Activated CD4-positive, alpha-beta memory T cell treated with anti-CD3 and anti-CD28 coated beads for 36 hours (primary cell): ENCODE data around the gene MGAT4D. TPM values are rescaled to one million over a fixed set of nuclear protein-coding genes. Genes with fewer than 3 reads are reported as not detected.
A peak's percentile ranks its signal among the peaks of the same experiment; 100 is the strongest.
"Not testable (repeated sequence)": the region's sequence is repeated elsewhere in the genome, so short reads cannot be mapped to it uniquely, and the experiment has no call there.

Experiments used
- CTCF ChIA-PET: fragments of 350-600 bp; sonication (Branson Sonifier 250); formaldehyde crosslinking; loops from one replicate; lab custom pipeline; 2021; ENCODE audit warnings: antibody characterized with exemption, inconsistent platforms; lab: Charles Lee
- POLR2A ChIA-PET: fragments of 350-600 bp; sonication (Branson Sonifier 250); formaldehyde crosslinking; loops from one replicate; lab custom pipeline; 2021; ENCODE audit warnings: antibody characterized with exemption; lab: Charles Lee
- DNase-seq: peaks from one replicate; pipeline ENCODE4 v3.0.0-alpha.2; 2020
- H3K27ac Mint-ChIP-seq: one replicate; pipeline ENCODE4 v1.8.0; 2021; ENCODE audit warnings: mixed read lengths
- H3K27me3 Mint-ChIP-seq: one replicate; pipeline ENCODE4 v1.8.0; 2021; ENCODE audit warnings: mixed read lengths
- H3K36me3 Mint-ChIP-seq: one replicate; pipeline ENCODE4 v1.8.0; 2021; ENCODE audit warnings: mixed read lengths
- H3K4me1 Mint-ChIP-seq: one replicate; pipeline ENCODE4 v1.8.0; 2021; ENCODE audit warnings: low read depth, mixed read lengths
- H3K4me3 Mint-ChIP-seq: one replicate; pipeline ENCODE4 v1.8.0; 2021; ENCODE audit warnings: mild to moderate bottlenecking, mixed read lengths
- H3K9me3 Mint-ChIP-seq: one replicate; pipeline ENCODE4 v1.8.0; 2021; ENCODE audit warnings: mixed read lengths
- intact Hi-C: fragments of 100-400 bp; cut with micrococcal nuclease; formaldehyde crosslinking; loops from one replicate; pipeline ENCODE4 v1.15.1; 2023
- total RNA-seq, 2 experiments: library from RNA; stranded (reverse); gene quantifications; one replicate each; pipeline ENCODE4 v1.2.3, GENCODE V29; 2021

MGAT4D gene
- total RNA-seq, 2 experiments from 2014 or later, result not detected

GRCh38 chr4:140483445-140483844, 14.6 kb downstream of the MGAT4D start:
- peaks cover 10% of the 10 kb centered on the region for H3K9me3 Mint-ChIP-seq
- POLR2A ChIA-PET, result no interaction called here
- no peaks in the 10 kb centered on the region for H3K36me3 Mint-ChIP-seq
- peaks cover 5% of the 10 kb centered on the region for H3K27me3 Mint-ChIP-seq
- no peak overlapping the region for H3K27ac Mint-ChIP-seq
- CTCF ChIA-PET, result no interaction called here
- DNase-seq, result no peak
- intact Hi-C loops, result no loop called here
- no peaks in the 10 kb centered on the region for H3K4me1 Mint-ChIP-seq
- no peak overlapping the region for H3K4me3 Mint-ChIP-seq

- no peak overlapping the region for H3K4me3 Mint-ChIP-seq
- intact Hi-C loops, result no loop called here
- H3K27me3 Mint-ChIP-seq, result peaks cover 22% of the 10 kb centered on the region
- H3K27ac Mint-ChIP-seq, result no peak overlapping the region
- ChIA-PET CTCF (no interaction called here), POLR2A (no interaction called here)
- H3K4me1 Mint-ChIP-seq, result no peaks in the 10 kb centered on the region
- no peak for DNase-seq
- no peaks in the 10 kb centered on the region for H3K9me3 Mint-ChIP-seq
- no peaks in the 10 kb centered on the region for H3K36me3 Mint-ChIP-seq
Observed at GRCh38 chr4:140472156-140472555, 25.9 kb downstream of the MGAT4D start.

- DNase-seq, result no peak
- Mint-ChIP-seq H3K36me3 (no peaks in the 10 kb centered on the region), H3K9me3 (no peaks in the 10 kb centered on the region), H3K27ac (no peak overlapping the region), H3K27me3 (peaks cover 20% of the 10 kb centered on the region), H3K4me3 (no peak overlapping the region), H3K4me1 (no peaks in the 10 kb centered on the region)
- intact Hi-C loops, result no loop called here
- POLR2A ChIA-PET, result no interaction called here
- CTCF ChIA-PET, result no interaction called here
Observed at GRCh38 chr4:140469791-140470733, 28.0 kb downstream of the MGAT4D start.

- intact Hi-C loops, result no loop called here
- CTCF ChIA-PET, result interaction anchor here (1.3 kb wide), 1 partner anchor 9 kb away, joined by 3 read pairs; no protein-coding TSS in a partner anchor
- no peaks in the 10 kb centered on the region for H3K9me3 Mint-ChIP-seq
- H3K4me1 Mint-ChIP-seq, result no peaks in the 10 kb centered on the region
- POLR2A ChIA-PET, result no interaction called here
- DNase-seq, result no peak
- peaks cover 15% of the 10 kb centered on the region for H3K27me3 Mint-ChIP-seq
- H3K36me3 Mint-ChIP-seq, result no peaks in the 10 kb centered on the region
- H3K4me3 Mint-ChIP-seq, result no peak overlapping the region
- H3K27ac Mint-ChIP-seq, result no peak overlapping the region
Observed at GRCh38 chr4:140466146-140466545, 31.9 kb downstream of the MGAT4D start.

GRCh38 chr4:140463614-140464013, 34.5 kb downstream of the MGAT4D start:
- Mint-ChIP-seq H3K4me1 (no peaks in the 10 kb centered on the region), H3K4me3 (no peak overlapping the region), H3K27me3 (peaks cover 12% of the 10 kb centered on the region), H3K27ac (no peak overlapping the region), H3K9me3 (no peaks in the 10 kb centered on the region), H3K36me3 (no peaks in the 10 kb centered on the region)
- POLR2A ChIA-PET, result no interaction called here
- intact Hi-C loops, result no loop called here
- DNase-seq, result no peak
- CTCF ChIA-PET, result no interaction called here

GRCh38 chr4:140463182-140463581, 34.9 kb downstream of the MGAT4D start:
- ChIA-PET CTCF (no interaction called here), POLR2A (no interaction called here)
- DNase-seq, result no peak

GRCh38 chr4:140450352-140450751, 47.7 kb downstream of the MGAT4D start:
- intact Hi-C loops, result no loop called here
- ChIA-PET CTCF (no interaction called here), POLR2A (no interaction called here)
- no peaks in the 10 kb centered on the region for H3K36me3 Mint-ChIP-seq
- H3K9me3 Mint-ChIP-seq, result no peaks in the 10 kb centered on the region
- H3K27ac Mint-ChIP-seq, result no peak overlapping the region
- no peak overlapping the region for H3K4me3 Mint-ChIP-seq
- no peak for DNase-seq
- peaks cover 19% of the 10 kb centered on the region for H3K27me3 Mint-ChIP-seq
- no peaks in the 10 kb centered on the region for H3K4me1 Mint-ChIP-seq

More at GRCh38 chr4:140463182-140463581, 34.9 kb downstream of the MGAT4D start:
- H3K27me3 Mint-ChIP-seq, result peaks cover 10% of the 10 kb centered on the region
- intact Hi-C loops, result no loop called here
- H3K9me3 Mint-ChIP-seq, result no peaks in the 10 kb centered on the region
- H3K27ac Mint-ChIP-seq, result no peak overlapping the region
- H3K36me3 Mint-ChIP-seq, result no peaks in the 10 kb centered on the region
- no peak overlapping the region for H3K4me3 Mint-ChIP-seq
- no peaks in the 10 kb centered on the region for H3K4me1 Mint-ChIP-seq

- H3K36me3 Mint-ChIP-seq, result no peaks in the 10 kb centered on the region
- peaks cover 15% of the 10 kb centered on the region for H3K27me3 Mint-ChIP-seq
Observed at GRCh38 chr4:140448830-140449229, 49.3 kb downstream of the MGAT4D start.

GRCh38 chr4:140448162-140448561, 49.9 kb downstream of the MGAT4D start:
- peaks cover 15% of the 10 kb centered on the region for H3K27me3 Mint-ChIP-seq
- no peak overlapping the region for H3K27ac Mint-ChIP-seq
- H3K36me3 Mint-ChIP-seq, result no peaks in the 10 kb centered on the region
- ChIA-PET POLR2A (no interaction called here), CTCF (no interaction called here)
- no peaks in the 10 kb centered on the region for H3K4me1 Mint-ChIP-seq
- DNase-seq, result no peak
- no peaks in the 10 kb centered on the region for H3K9me3 Mint-ChIP-seq
- intact Hi-C loops, result no loop called here
- H3K4me3 Mint-ChIP-seq, result no peak overlapping the region

More at GRCh38 chr4:140448830-140449229, 49.3 kb downstream of the MGAT4D start:
- POLR2A ChIA-PET, result no interaction called here
- no peak for DNase-seq
- Mint-ChIP-seq H3K27ac (no peak overlapping the region), H3K9me3 (no peaks in the 10 kb centered on the region), H3K4me1 (no peaks in the 10 kb centered on the region), H3K4me3 (no peak overlapping the region)
- intact Hi-C loops, result no loop called here
- CTCF ChIA-PET, result no interaction called here

- intact Hi-C loops, POLR2A ChIA-PET, DNase-seq, H3K27ac Mint-ChIP-seq, H3K36me3 Mint-ChIP-seq, H3K4me1 Mint-ChIP-seq, H3K9me3 Mint-ChIP-seq, CTCF ChIA-PET, H3K4me3 Mint-ChIP-seq: not testable (repeated sequence)
- peaks cover 11% of the 10 kb centered on the region for H3K27me3 Mint-ChIP-seq
Observed at GRCh38 chr4:140444347-140444746, 53.7 kb downstream of the MGAT4D start.

- Mint-ChIP-seq H3K27ac (no peak overlapping the region), H3K36me3 (no peaks in the 10 kb centered on the region), H3K27me3 (no peaks in the 10 kb centered on the region), H3K4me1 (no peaks in the 10 kb centered on the region), H3K9me3 (no peaks in the 10 kb centered on the region), H3K4me3 (no peak overlapping the region)
- POLR2A ChIA-PET, result no interaction called here
- DNase-seq, result no peak
- CTCF ChIA-PET, result no interaction called here
- intact Hi-C loops, result no loop called here
Observed at GRCh38 chr4:140439644-140440142, 58.4 kb downstream of the MGAT4D start.

- H3K4me1 Mint-ChIP-seq, result peaks cover 6% of the 10 kb centered on the region
- intact Hi-C loops, result no loop called here
- H3K27ac Mint-ChIP-seq, result no peak overlapping the region
- CTCF ChIA-PET, result interaction anchor here (0.5 to 3.6 kb wide), 6 partner anchors 27 to 377 kb away, joined by 3 to 14 read pairs (median 4); partner anchors contain the start of gene SCOC
- H3K9me3 Mint-ChIP-seq, result no peaks in the 10 kb centered on the region
- no peak for DNase-seq
- POLR2A ChIA-PET, result no interaction called here
- H3K36me3 Mint-ChIP-seq, result no peaks in the 10 kb centered on the region
- H3K4me3 Mint-ChIP-seq, result peak overlapping the region; percentile 72
- peaks cover 40% of the 10 kb centered on the region for H3K27me3 Mint-ChIP-seq
Observed at GRCh38 chr4:140427919-140428471, 70.1 kb downstream of the MGAT4D start.
